Uterus (tissue), 2 donors: ENCODE results near the gene MIA2.
"Not testable (repeated sequence)": the region's sequence is repeated elsewhere in the genome, so short reads cannot be mapped to it uniquely, and the experiment has no call there.

Source experiments
- CTCF ChIP-seq, 4 experiments: fragments of 200-600 bp in 2 of 4; fragments of 450-650 bp in 2 of 4; sonication (generic) in 2 of 4; IDR thresholded peaks; one replicate each; pipeline ENCODE4 v1.5.1; 2016 to 2019; ENCODE audit warnings: antibody characterized with exemption in 4 of 4, mild to moderate bottlenecking in 2 of 4, moderate library complexity in 1 of 4
- POLR2A ChIP-seq, 2 donors: fragments of 450-650 bp; IDR thresholded peaks; one replicate each; pipeline ENCODE4 v1.6.1; 2016; ENCODE audit warnings: antibody characterized with exemption in 2 of 2, mild to moderate bottlenecking in 1 of 2, moderate library complexity in 1 of 2

- not testable (repeated sequence) for TF ChIP-seq POLR2A, CTCF (IDR thresholded peaks at IDR 0.05)
These were observed 1.8 kb upstream of the MIA2 start for GRCh38 chr14:39231751-39232553.
